HL-60/S4 treated with retinoic acid at 250 ng/mL for 4 days and 3 days (cell line): Measurements from ENCODE around the gene NDUFS8.

ENCODE experiments used
- in situ Hi-C: fragments of 300-500 bp; cut with MboI; formaldehyde crosslinking; loops from 2 replicates; pipeline ENCODE4 v1.7.0; 2022; ENCODE audit warnings: low sequenced_read_pairs

The NDUFS8 gene

DNA sequence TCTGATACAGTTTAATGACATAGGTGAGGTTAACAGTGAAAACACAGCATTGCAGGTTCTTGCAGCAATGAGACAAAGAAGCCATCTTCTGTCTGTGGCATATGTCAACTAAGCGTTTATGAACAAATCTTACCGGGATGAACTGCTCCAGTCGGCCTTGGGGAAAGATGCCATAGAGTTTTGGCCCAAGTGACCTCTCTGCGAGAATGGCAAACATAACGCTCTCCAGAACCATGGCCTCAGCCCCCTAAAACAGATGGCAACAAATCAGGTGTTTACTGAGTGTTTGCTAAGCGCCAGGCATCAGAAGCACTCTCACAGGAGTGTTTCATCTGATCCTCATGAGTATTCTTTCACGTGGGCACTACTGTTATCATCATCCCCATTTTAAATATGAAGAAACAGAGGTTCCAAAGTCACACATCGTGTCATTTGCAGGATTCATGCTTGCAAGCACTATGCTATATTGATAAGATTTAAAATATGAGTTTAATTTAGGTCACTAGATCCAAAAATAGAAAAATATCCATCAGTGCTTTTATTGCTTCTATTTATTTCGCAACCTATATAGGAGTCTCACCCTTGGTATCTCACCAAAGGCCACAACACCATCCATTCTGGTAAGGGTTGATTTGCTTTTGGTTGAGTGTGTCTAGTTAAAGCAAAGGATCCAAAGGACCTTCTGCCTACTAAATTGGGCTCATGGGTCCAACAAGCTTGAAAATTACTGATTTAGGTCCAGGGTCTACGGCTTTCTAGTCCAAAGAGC lies 44.3 kb downstream of the NDUFS8 start:
- in situ Hi-C loops, result no loop called here

DNA sequence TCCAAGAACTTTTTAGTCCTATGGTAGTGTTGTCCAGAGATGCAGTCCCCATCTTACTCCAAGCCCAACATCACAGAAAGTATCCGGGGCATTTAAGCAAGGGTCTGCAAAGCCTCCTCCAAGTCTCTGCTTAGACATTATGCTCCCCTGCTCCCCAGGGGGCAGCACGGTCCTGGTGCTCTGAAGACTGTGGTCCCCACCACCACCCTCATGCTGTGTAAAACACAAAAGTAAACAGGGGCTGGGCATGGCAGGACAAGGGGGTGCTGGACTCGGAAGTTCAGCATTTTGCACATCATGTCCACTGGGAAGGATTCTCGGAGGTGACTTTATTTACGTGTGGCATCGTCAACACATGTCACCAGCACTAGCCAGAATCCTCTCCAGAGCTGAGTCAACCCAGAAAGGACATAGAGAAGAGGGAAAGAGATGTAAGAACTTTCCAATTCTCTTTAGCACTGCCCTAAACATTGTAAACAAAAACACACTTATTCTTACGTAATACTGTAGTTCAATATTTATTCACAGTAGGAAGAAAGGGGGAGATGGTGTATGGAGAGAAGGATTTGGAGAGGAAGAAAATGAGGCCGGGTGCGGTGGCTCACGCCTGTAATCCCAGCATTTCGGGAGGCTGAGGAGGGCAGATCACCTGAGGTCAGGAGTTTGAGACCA lies 46.0 kb downstream of the NDUFS8 start:
- in situ Hi-C loops, result no loop called here

DNA sequence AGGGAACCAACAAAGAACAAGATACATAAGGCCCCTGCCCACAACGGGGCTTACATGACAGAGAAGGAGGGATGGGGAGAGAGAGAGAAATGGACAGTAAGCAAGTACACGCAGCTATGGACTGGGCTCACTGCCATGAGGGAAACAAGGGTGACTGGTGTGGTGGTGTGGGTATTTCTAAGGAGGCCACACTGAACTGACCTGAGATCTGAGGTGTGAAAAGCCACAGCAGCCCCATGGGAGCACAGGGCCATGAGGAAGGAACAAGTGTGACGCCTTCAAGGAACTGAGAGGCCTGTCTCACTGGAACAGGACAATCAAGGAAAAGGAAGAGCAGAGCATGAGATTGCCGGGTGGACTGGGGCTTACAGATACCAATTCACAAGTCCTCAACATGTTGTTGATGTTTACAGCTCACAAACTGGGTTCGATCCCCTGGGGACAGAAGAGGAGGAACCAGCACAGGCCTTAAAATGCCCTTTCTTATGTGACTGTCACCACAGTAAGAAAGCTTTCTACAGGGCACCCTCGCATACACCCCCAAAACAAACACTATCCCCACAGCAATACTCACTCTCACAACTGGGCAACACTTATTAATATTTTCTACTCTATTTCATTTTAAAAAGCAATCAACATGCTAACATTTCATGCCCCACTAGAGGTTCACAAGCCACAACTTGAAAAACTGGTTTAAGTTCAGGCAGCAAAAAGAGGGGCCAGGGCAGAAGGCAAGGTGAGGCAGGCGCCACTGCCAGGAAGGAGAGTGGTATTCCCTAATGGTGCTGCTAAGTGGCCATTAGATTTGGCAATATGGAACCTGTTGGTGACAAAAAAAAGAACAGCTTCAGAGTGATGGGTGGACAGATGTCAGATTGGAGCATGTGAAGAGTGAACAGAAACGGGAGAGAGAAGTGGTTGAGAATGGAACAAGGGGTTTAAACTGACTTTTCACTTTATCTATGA lies 47.4 kb downstream of the NDUFS8 start:
- in situ Hi-C loops, result no loop called here

DNA sequence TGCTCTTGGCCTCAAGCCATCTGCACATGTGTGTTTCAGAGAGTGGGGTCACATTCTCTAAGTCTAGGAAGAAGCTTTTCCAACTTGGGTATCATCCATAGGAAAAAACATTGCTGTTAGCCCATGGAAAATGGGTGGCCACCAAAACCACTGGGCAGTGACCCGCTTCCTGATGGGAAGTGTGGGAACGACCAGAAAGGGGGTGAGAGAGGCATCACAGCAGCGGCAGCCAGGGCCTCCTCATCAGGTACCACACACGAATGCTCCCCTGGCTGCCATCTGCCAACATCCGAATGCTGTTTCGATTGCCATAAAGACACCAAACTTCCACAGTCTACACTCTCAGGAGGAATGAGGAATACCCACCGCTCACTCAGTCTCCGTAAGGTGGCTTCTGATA lies 50.4 kb downstream of the NDUFS8 start:
- in situ Hi-C loops, result no loop called here

DNA sequence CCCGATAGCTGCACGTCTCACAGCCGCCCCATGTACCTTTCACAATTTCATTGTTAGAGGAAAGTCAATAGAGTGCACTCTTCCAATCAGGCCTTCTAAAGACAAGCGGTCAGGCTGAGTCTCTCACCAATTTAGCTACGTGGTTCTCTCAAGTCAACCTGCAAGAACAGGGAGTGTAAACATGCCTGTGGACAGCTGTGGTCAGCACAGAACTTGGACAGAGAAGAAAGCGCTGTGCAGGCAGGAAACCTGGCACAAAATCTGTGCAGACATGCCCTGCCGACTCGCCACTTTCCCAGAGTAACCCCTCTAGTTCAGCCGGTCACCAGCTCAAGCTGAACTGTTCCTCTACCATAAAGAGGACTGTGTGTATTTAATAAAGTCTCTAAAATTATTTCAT lies 51.2 kb downstream of the NDUFS8 start:
- in situ Hi-C loops, result no loop called here

DNA sequence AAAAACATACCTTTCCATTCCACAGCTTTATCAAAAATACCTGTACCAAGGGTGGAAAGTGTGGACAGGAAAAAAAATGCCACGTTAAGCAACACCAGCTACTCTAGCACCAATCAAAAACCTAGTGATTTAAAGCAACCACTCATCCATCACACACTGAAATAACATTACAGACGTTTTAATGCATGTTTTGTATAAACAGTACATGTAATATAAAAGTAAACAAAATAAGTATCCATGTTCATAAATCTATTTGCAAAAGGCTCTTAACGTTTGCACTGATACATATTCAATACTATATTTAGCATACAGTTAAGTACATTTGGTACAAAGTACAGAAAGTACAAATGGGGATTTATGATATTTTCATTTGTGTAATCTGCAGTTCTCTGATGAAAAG lies 52.0 kb downstream of the NDUFS8 start:
- in situ Hi-C loops, result no loop called here

DNA sequence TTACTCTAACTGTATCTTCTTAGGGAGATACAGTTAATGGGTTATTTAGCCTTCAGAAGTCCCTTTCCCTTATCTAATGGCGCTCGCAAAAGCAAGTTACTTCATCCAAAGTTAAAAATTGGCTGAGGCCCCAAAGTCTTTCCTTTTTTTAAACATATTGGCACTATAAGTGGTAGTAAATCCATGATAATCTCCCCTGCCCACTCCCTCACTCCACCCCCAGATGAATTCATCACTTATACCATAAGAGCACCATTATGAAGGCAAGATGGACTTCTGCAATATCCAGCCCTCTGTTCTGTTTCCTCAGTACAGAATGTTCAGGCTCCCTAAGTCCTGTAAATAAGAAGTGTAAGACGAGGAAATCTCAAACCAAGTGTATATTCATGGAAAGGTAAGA lies 53.0 kb downstream of the NDUFS8 start:
- in situ Hi-C loops, result no loop called here
